ENCODE results near the gene WIF1. TPM values are rescaled to one million over a fixed set of nuclear protein-coding genes. Genes with fewer than 3 reads are reported as not detected.

Gene WIF1
- total RNA-seq, 1 experiment from 2014 or later, result 1.8 TPM

DNA sequence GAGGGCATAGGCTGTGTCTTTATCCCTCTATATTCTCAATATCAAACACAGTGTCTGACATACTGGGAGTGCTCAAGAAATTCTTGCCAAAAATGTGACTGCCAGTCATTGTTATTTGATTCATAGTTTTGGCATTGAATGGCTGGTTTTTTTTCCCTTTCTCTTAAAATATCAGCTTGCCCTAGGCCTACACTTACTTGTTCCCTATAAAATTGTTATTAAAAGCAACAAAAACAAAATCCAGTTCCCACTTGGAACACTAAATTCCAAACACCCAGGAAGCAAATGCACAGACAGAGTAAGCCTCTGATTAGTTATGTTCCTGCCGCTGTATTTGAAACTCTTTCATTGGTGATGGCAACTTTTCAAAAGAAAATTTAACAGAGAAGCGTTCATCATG lies 110.7 kb downstream of the WIF1 start:
- CTCF ChIA-PET, result no interaction called here
- H3K36me3 Mint-ChIP-seq, result no peaks in the 10 kb centered on the region

GRCh38 chr12:65005716-65006115 lies 115.4 kb downstream of the WIF1 start:
- no peak overlapping the region for H3K27ac Mint-ChIP-seq
- no peak for ATAC-seq
- POLR2A ChIA-PET, result no interaction called here

More for the DNA sequence above, 110.7 kb downstream of the WIF1 start:
- no peaks in the 10 kb centered on the region; the same call in 1 of the 2 replicates for H3K27me3 Mint-ChIP-seq (ENCODE audit: low read depth)
- H3K9me3 Mint-ChIP-seq, result no peaks in the 10 kb centered on the region
- no peak for TF ChIP-seq JUN (CRISPR knock-in tag; IDR thresholded peaks at IDR 0.05)
- peaks cover 5% of the 10 kb centered on the region for H3K4me1 Mint-ChIP-seq
- ATAC-seq, result no peak
- H3K27ac Mint-ChIP-seq, result no peak overlapping the region
- POLR2A ChIA-PET, result no interaction called here
- H3K4me3 Mint-ChIP-seq, result no peak overlapping the region
- DNase-seq (ENCODE audit: low spot score), result no peak

DNA sequence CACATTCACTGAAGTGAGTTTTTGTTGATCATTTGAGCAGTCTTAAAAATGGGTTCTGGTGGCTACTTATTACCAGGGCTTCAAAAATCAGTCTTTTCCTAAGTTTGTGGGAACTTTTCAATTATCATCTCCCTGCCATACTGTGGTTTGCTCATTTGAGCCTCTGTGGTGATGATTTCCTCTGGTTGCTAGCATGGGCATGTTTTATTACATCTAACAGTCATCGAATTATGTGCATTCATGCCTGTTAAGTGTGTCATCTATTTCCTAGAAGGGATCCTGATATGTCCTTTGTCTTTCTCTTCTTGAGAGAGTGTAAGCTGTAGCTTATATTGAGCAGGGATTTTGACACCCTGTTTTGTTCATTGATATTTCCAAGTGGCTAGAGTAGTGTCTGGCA lies 116.8 kb downstream of the WIF1 start:
- TF ChIP-seq, protein P1, sequence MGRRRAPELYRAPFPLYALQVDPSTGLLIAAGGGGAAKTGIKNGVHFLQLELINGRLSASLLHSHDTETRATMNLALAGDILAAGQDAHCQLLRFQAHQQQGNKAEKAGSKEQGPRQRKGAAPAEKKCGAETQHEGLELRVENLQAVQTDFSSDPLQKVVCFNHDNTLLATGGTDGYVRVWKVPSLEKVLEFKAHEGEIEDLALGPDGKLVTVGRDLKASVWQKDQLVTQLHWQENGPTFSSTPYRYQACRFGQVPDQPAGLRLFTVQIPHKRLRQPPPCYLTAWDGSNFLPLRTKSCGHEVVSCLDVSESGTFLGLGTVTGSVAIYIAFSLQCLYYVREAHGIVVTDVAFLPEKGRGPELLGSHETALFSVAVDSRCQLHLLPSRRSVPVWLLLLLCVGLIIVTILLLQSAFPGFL (CRISPR knock-in tag; IDR thresholded peaks at IDR 0.05; ENCODE audit: borderline replicate concordance), result no peak
- TF ChIP-seq TEAD1 (CRISPR knock-in tag; IDR thresholded peaks at IDR 0.05) (no peak), ZNF512 (CRISPR knock-in tag; IDR thresholded peaks at IDR 0.05; ENCODE audit: borderline replicate concordance) (no peak), FOXP4 (CRISPR knock-in tag; IDR thresholded peaks at IDR 0.05) (no peak), IRF1 (CRISPR knock-in tag; IDR thresholded peaks at IDR 0.05) (no peak), STAT6 (CRISPR knock-in tag; conservative IDR thresholded peaks at IDR 0.05; ENCODE audit: low read depth) (no peak), IRF2 (CRISPR knock-in tag; IDR thresholded peaks at IDR 0.05; ENCODE audit: borderline replicate concordance, low read depth) (no peak), GRHL2 (CRISPR knock-in tag; IDR thresholded peaks at IDR 0.05; ENCODE audit: insufficient replicate concordance, severe bottlenecking) (no peak)
- H3K36me3 Mint-ChIP-seq, result peaks cover 5% of the 10 kb centered on the region; the same call in 1 of the 2 replicates
- no peak overlapping the region for H3K4me3 Mint-ChIP-seq
- ATAC-seq (no peak), DNase-seq (ENCODE audit: low spot score) (no peak)
- H3K27me3 Mint-ChIP-seq (ENCODE audit: low read depth), result peaks cover 31% of the 10 kb centered on the region
- H3K9me3 Mint-ChIP-seq, result peaks cover 16% of the 10 kb centered on the region
- ChIA-PET POLR2A (no interaction called here), CTCF (no interaction called here)
- peaks cover 19% of the 10 kb centered on the region for H3K4me1 Mint-ChIP-seq
- H3K27ac Mint-ChIP-seq, result no peak overlapping the region

More at GRCh38 chr12:65005716-65006115, 115.4 kb downstream of the WIF1 start:
- H3K36me3 Mint-ChIP-seq, result peaks cover 5% of the 10 kb centered on the region; the same call in 1 of the 2 replicates
- no peak for DNase-seq (ENCODE audit: low spot score)
- TF ChIP-seq RORB (CRISPR knock-in tag; IDR thresholded peaks at IDR 0.05) (no peak), ZNF671 (CRISPR knock-in tag; IDR thresholded peaks at IDR 0.05) (no peak), FOXK1 (CRISPR knock-in tag; IDR thresholded peaks at IDR 0.05) (no peak)
- TF ChIP-seq, protein P2, sequence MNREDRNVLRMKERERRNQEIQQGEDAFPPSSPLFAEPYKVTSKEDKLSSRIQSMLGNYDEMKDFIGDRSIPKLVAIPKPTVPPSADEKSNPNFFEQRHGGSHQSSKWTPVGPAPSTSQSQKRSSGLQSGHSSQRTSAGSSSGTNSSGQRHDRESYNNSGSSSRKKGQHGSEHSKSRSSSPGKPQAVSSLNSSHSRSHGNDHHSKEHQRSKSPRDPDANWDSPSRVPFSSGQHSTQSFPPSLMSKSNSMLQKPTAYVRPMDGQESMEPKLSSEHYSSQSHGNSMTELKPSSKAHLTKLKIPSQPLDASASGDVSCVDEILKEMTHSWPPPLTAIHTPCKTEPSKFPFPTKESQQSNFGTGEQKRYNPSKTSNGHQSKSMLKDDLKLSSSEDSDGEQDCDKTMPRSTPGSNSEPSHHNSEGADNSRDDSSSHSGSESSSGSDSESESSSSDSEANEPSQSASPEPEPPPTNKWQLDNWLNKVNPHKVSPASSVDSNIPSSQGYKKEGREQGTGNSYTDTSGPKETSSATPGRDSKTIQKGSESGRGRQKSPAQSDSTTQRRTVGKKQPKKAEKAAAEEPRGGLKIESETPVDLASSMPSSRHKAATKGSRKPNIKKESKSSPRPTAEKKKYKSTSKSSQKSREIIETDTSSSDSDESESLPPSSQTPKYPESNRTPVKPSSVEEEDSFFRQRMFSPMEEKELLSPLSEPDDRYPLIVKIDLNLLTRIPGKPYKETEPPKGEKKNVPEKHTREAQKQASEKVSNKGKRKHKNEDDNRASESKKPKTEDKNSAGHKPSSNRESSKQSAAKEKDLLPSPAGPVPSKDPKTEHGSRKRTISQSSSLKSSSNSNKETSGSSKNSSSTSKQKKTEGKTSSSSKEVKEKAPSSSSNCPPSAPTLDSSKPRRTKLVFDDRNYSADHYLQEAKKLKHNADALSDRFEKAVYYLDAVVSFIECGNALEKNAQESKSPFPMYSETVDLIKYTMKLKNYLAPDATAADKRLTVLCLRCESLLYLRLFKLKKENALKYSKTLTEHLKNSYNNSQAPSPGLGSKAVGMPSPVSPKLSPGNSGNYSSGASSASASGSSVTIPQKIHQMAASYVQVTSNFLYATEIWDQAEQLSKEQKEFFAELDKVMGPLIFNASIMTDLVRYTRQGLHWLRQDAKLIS (CRISPR knock-in tag; IDR thresholded peaks at IDR 0.05; ENCODE audit: borderline replicate concordance), result no peak
- peaks cover 8% of the 10 kb centered on the region for H3K4me1 Mint-ChIP-seq
- peaks cover 16% of the 10 kb centered on the region for H3K9me3 Mint-ChIP-seq
- H3K27me3 Mint-ChIP-seq (ENCODE audit: low read depth), result peaks cover 23% of the 10 kb centered on the region
- CTCF ChIA-PET, result no interaction called here
- no peak overlapping the region for H3K4me3 Mint-ChIP-seq

Data from WTC11 (cell line).